ENCODE data around the gene SERPINB6. TPM values are rescaled to one million over a fixed set of nuclear protein-coding genes. Genes with fewer than 3 reads are reported as not detected.
A peak's percentile ranks its signal among the peaks of the same experiment; 100 is the strongest.

SERPINB6 gene
- total RNA-seq, 2 experiments from 2014 or later: 51.0 to 52.8 TPM

DNA sequence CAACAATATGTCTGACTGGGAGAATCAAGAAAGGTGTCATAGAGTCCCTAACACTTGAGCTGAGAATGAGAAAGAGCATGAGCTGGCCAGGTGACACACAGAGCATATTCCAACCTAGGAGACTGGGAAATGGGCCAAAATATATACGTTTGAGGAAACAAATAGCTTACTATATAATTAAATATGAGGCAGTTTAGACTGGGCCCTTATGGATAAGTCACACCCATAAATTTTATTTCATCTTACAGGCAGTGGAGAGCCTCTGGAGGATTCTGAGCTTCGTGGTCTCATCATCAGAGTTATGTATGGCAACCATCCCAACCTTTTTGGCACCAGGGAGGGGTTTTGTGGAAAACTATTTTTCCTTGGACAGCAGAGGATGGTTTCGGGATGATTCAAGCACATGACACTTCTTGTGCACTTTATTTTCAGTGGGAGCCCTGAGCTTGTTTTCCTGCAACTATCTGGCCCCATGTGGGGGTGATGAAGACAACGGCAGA lies 15.4 kb upstream of the SERPINB6 start:
- Mint-ChIP-seq H3K4me1 (ENCODE audit: low read depth) (peaks cover 25% of the 10 kb centered on the region), H3K4me3 (no peak overlapping the region), H3K36me3 (ENCODE audit: low read depth) (no peaks in the 10 kb centered on the region), H3K27me3 (ENCODE audit: low read depth) (peaks cover 13% of the 10 kb centered on the region), H3K9me3 (ENCODE audit: insufficient read depth) (no peaks in the 10 kb centered on the region), H3K27ac (peak overlapping the region; percentile 17)
- POLR2A ChIA-PET: interaction anchor here (0.6 to 5.4 kb wide), 9 partner anchors 11 to 1360 kb away, joined by 3 to 36 read pairs (median 4); partner anchors contain the start of gene SERPINB1
- no peak for ATAC-seq
- CTCF ChIA-PET: interaction anchor here (1.1 to 7.5 kb wide), 12 partner anchors 9 to 228 kb away, joined by 4 to 97 read pairs (median 14); partner anchors contain the start of gene SERPINB6
- no peak for DNase-seq

DNA sequence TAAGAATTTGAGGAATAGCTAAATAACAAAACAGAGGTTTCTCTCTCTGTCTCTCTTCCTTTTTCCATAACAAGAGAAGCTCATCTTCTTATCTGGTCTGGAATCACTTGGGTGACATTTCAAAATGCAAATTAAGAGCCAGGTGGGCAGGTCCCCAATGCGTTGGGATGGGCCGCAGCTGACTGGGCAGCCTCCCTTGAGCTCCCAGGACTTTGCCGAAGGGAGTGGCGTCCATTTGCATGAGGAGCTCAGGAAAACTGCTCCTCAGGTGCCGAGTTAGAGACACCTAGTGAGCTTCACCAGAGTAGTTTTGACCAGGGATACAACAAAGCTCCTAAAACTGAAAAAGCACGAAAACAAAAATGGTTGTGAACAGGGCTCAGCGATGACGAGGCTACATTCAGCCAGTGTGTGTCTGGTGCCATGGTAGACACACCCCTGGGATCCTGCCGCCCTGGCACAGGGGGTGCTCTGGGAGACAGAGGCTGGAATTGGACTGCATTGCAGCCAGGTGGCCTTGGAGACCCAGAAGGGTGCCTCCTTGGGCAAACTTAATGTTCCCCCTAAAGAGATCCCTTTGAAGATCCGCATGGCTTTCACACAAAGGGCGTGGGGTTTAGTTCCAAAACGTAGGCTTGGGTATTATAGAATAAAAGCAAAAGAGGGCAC lies 13.5 kb upstream of the SERPINB6 start:
- ATAC-seq (no peak), DNase-seq (no peak)
- Mint-ChIP-seq H3K4me3 (no peak overlapping the region), H3K27me3 (ENCODE audit: low read depth) (peaks cover 18% of the 10 kb centered on the region), H3K36me3 (ENCODE audit: low read depth) (no peaks in the 10 kb centered on the region), H3K9me3 (ENCODE audit: insufficient read depth) (no peaks in the 10 kb centered on the region), H3K27ac (no peak overlapping the region), H3K4me1 (ENCODE audit: low read depth) (peaks cover 16% of the 10 kb centered on the region)
- ChIA-PET POLR2A (interaction anchor here (1.3 to 1.5 kb wide), 2 partner anchors 13 to 48 kb away, joined by 4 to 5 read pairs; partner anchors contain the start of gene SERPINB6), CTCF (interaction anchor here (0.7 to 7.5 kb wide), 4 partner anchors 32 to 139 kb away, joined by 3 to 97 read pairs (median 6); no protein-coding TSS in a partner anchor)

DNA sequence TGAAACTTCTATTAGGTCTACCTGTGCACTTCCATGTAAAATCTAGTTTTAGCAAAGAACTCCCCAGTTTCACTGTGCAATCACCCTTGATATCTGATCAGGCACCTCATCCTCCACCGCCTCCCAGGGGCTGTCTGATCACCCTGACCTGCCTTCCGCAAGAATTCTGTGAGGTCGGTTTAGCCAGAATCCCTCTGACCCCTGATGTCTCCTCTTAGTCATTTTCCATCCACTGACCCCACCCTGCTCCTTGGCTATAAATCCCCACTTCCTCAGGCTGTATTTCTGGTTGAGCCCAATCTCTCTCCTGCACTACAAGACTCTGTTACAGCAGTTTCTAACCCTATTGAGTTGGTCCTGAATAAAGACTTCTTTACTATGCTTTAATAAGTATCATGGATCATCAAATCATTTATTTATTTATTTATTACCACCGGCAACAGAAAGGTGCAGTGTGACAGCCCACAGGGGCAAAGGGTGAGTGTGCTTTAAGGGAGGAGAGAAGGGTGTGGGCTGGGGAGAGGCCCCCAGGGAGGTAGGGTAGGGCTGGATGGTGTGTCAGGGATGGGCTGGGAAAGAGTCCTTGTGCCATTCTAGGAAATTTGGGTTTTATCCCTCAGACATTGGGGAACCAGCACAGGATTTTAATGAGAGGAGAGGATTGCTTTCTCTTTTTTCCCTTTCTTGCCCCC lies 11.2 kb upstream of the SERPINB6 start:
- POLR2A ChIA-PET: no interaction called here
- no peak for DNase-seq
- Mint-ChIP-seq H3K27me3 (ENCODE audit: low read depth) (peaks cover 21% of the 10 kb centered on the region), H3K36me3 (ENCODE audit: low read depth) (no peaks in the 10 kb centered on the region), H3K4me1 (ENCODE audit: low read depth) (peaks cover 6% of the 10 kb centered on the region), H3K9me3 (ENCODE audit: insufficient read depth) (no peaks in the 10 kb centered on the region), H3K27ac (no peak overlapping the region), H3K4me3 (no peak overlapping the region)
- no peak for ATAC-seq
- CTCF ChIA-PET: interaction anchor here (2.6 to 2.8 kb wide), 2 partner anchors 30 kb away, joined by 10 to 14 read pairs; no protein-coding TSS in a partner anchor

DNA sequence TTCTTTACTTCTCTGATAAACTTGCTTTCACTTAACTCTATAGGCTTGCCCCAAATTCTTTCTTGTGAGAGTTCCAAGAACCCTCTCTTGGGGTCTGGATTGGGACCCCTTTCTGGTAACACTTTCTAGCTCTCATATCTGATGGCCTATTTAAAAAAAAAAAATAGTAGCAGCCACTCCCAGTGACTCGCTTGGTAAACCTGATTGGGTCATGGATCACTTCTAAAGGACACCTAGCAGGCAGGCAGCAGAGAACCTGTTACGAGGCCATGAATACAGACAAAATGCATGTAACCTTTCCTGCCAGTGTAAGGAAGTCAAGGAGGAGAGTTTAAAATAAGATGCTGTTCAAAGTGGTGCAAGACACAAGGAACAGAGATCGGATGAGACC lies 9.1 kb upstream of the SERPINB6 start:
- H3K4me3 Mint-ChIP-seq: no peak overlapping the region
- H3K27me3 Mint-ChIP-seq (ENCODE audit: low read depth): peaks cover 28% of the 10 kb centered on the region
- no peaks in the 10 kb centered on the region for H3K4me1 Mint-ChIP-seq (ENCODE audit: low read depth)
- ATAC-seq (no peak), DNase-seq (no peak)
- H3K27ac Mint-ChIP-seq: no peak overlapping the region
- H3K36me3 Mint-ChIP-seq (ENCODE audit: low read depth): no peaks in the 10 kb centered on the region
- no peaks in the 10 kb centered on the region for H3K9me3 Mint-ChIP-seq (ENCODE audit: insufficient read depth)
- POLR2A ChIA-PET: interaction anchor here (0.7 to 1.2 kb wide), 2 partner anchors 10 to 23 kb away, joined by 3 to 4 read pairs; no protein-coding TSS in a partner anchor
- CTCF ChIA-PET: interaction anchor here (0.7 to 2.8 kb wide), 4 partner anchors 8 to 69 kb away, joined by 3 to 14 read pairs (median 4); no protein-coding TSS in a partner anchor

DNA sequence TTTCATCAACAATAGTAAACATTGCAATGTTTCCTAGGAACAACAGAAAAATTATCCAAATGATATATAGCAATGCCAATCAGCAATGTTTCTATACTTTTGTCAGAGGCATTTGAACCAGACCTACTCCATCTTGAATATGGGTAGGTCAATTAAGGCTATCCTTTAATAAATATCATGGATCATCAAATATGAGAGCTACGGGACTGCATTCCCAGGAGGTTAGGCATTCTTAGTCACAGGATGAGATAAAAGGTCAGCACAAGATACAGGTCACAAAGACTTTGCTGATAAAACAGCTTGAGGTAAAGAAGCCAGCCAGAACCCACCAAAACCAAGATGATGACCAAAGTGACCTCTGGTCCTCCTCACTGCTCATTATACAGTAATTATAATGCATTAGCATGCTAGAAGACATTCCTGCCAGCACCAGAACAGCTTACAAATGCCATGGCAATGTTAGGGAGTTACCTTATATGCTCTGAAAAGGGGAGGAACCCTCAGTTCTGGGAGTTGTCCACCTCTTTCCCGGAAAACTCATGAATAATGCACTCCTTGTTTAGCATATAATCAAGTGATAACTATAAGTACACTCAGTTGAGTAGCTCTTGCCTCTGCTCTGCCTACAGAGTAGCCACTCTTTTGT lies 8.6 kb upstream of the SERPINB6 start:
- ATAC-seq (no peak), DNase-seq (no peak)
- Mint-ChIP-seq H3K36me3 (ENCODE audit: low read depth) (no peaks in the 10 kb centered on the region), H3K27me3 (ENCODE audit: low read depth) (peaks cover 28% of the 10 kb centered on the region), H3K4me1 (ENCODE audit: low read depth) (no peaks in the 10 kb centered on the region), H3K27ac (no peak overlapping the region), H3K9me3 (ENCODE audit: insufficient read depth) (no peaks in the 10 kb centered on the region), H3K4me3 (no peak overlapping the region)
- ChIA-PET CTCF (interaction anchor here (0.7 to 2.8 kb wide), 4 partner anchors 8 to 69 kb away, joined by 3 to 14 read pairs (median 4); no protein-coding TSS in a partner anchor), POLR2A (interaction anchor here (0.7 to 1.2 kb wide), 2 partner anchors 10 to 23 kb away, joined by 3 to 4 read pairs; no protein-coding TSS in a partner anchor)

DNA sequence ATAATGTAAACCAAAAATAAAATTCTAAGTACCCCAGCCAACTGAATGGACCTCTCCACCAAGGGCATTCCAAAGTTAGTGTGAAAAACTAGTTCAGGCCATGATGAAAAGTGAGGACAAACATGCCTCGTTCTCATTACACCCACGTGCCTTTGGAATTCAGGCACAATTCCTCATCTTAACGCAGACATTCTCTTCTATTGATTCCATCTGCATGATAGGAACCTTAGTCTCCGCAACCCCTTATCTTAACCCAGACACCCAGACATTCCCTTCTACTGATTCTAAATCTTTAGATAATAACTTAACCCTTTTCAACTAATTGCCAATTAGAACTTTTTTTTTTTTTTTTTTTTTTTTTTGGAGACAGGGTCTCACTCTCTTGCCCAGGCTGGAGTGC lies 7.6 kb upstream of the SERPINB6 start:
- Mint-ChIP-seq H3K4me1 (ENCODE audit: low read depth) (peaks cover 4% of the 10 kb centered on the region), H3K27ac (no peak overlapping the region), H3K36me3 (ENCODE audit: low read depth) (peaks cover under 1% of the 10 kb centered on the region), H3K27me3 (ENCODE audit: low read depth) (peaks cover 27% of the 10 kb centered on the region), H3K9me3 (ENCODE audit: insufficient read depth) (no peaks in the 10 kb centered on the region), H3K4me3 (no peak overlapping the region)
- ChIA-PET CTCF (interaction anchor here (1.0 to 2.0 kb wide), 2 partner anchors 9 to 11 kb away, joined by 3 to 10 read pairs; no protein-coding TSS in a partner anchor), POLR2A (no interaction called here)
- no peak for ATAC-seq
- no peak for DNase-seq

DNA sequence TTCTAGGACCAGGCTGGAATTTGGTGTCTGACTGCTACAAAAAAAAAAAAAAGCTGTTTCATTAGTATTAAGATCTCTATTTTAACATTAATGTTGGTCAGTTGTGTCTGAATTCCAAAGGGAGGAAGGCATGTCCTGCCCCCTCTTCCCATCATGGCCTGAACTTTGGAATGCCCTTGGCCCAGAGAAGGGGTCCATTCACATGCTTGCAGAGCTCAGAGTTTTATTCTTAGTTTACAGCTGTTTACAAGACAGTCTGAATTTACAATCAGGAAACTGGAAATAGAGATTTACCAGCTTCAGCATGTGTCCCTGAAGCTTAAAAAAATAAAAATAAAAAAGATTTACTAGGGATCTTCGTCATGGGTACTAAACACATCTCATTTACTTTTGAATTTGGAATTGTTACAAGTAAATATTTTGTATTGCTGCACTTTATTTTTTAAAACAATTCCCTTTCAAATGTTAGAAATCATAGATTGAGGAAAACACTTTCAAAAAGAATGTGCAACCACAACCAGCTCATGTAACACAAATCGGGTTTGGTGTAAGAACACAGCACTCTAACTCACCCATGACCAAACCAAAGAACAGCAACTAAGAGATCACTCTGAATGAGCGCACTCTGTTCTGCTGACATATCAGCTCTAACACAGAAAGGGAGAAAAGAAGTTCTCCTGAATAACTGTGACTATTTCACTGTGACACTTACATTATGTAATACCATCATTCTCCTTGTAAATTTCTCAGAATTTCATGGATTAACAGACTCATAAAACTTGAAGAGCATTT lies 6.6 kb upstream of the SERPINB6 start:
- Mint-ChIP-seq H3K9me3 (ENCODE audit: insufficient read depth) (no peaks in the 10 kb centered on the region), H3K4me3 (no peak overlapping the region), H3K27me3 (ENCODE audit: low read depth) (peaks cover 19% of the 10 kb centered on the region), H3K36me3 (ENCODE audit: low read depth) (peaks cover 3% of the 10 kb centered on the region), H3K27ac (no peak overlapping the region), H3K4me1 (ENCODE audit: low read depth) (peaks cover 8% of the 10 kb centered on the region)
- ChIA-PET CTCF (interaction anchor here (1.0 to 2.0 kb wide), 5 partner anchors 10 to 131 kb away, joined by 3 to 10 read pairs (median 7); no protein-coding TSS in a partner anchor), POLR2A (interaction anchor here (0.6 kb wide), 1 partner anchor 34 kb away, joined by 3 read pairs; no protein-coding TSS in a partner anchor)
- ATAC-seq (no peak), DNase-seq (no peak)

DNA sequence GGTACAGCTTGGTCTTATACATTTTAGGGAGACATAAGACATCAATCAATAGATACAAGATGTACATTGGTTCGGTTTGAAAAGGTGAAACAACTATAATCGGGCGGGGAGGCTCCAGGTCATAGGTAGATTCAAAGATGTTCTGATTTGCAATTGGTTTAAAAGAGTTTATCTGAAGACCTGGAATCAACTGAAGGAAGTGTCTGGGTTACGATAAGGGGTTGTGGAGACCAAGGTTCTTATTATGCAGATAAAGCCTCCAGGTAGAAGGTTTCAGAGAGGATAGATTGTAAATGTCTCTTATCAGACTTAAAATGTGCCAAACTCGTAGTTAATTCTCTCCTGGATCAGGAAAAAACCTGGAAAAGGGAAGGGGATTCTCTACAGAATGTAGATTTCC lies 5.9 kb upstream of the SERPINB6 start:
- CTCF ChIA-PET: interaction anchor here (1.0 to 2.0 kb wide), 4 partner anchors 11 to 131 kb away, joined by 3 to 10 read pairs (median 8); no protein-coding TSS in a partner anchor
- no peak overlapping the region for H3K4me3 Mint-ChIP-seq

DNA sequence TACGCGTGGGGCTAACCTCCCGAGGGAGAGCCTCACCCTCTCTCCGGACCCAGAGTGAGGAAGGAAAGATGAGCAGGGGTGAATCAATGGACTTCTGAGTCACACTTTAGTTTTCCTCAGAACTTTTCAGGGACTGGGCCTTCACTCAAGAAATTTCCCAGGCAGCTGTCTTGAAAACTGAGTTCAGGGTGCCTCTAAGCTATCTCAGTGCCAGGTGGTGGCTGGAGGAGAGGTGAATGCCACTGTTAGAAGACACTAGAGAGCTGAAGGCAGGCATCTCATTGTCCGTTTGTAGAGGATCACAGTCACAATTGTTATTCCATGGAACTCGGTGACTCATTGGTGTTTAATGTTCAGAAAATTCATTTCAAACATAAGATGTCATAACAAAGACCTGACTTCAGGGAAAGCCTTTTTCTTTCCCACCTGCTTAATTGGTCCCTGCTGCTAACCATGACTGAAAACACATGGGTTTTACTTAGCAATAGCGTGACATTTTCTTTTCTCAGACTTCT lies 5.3 kb upstream of the SERPINB6 start:
- no peak for DNase-seq
- Mint-ChIP-seq H3K36me3 (ENCODE audit: low read depth) (peaks cover 9% of the 10 kb centered on the region), H3K27ac (no peak overlapping the region), H3K27me3 (ENCODE audit: low read depth) (peaks cover 16% of the 10 kb centered on the region), H3K4me3 (no peak overlapping the region), H3K9me3 (ENCODE audit: insufficient read depth) (no peaks in the 10 kb centered on the region), H3K4me1 (ENCODE audit: low read depth) (peaks cover 21% of the 10 kb centered on the region)
- ChIA-PET CTCF (interaction anchor here (3.5 to 4.3 kb wide), 2 partner anchors 11 to 24 kb away, joined by 19 read pairs; no protein-coding TSS in a partner anchor), POLR2A (interaction anchor here (0.9 to 1.2 kb wide), 3 partner anchors 10 to 36 kb away, joined by 3 to 4 read pairs (median 3); no protein-coding TSS in a partner anchor)
- no peak for ATAC-seq

More for the DNA sequence above, 5.9 kb upstream of the SERPINB6 start:
- H3K27me3 Mint-ChIP-seq (ENCODE audit: low read depth): peaks cover 16% of the 10 kb centered on the region
- H3K9me3 Mint-ChIP-seq (ENCODE audit: insufficient read depth): no peaks in the 10 kb centered on the region
- H3K36me3 Mint-ChIP-seq (ENCODE audit: low read depth): peaks cover 9% of the 10 kb centered on the region
- DNase-seq: no peak
- POLR2A ChIA-PET: interaction anchor here (1.0 kb wide), 1 partner anchor 17 kb away, joined by 3 read pairs; no protein-coding TSS in a partner anchor
- H3K4me1 Mint-ChIP-seq (ENCODE audit: low read depth): peaks cover 14% of the 10 kb centered on the region
- ATAC-seq: no peak
- H3K27ac Mint-ChIP-seq: no peak overlapping the region

DNA sequence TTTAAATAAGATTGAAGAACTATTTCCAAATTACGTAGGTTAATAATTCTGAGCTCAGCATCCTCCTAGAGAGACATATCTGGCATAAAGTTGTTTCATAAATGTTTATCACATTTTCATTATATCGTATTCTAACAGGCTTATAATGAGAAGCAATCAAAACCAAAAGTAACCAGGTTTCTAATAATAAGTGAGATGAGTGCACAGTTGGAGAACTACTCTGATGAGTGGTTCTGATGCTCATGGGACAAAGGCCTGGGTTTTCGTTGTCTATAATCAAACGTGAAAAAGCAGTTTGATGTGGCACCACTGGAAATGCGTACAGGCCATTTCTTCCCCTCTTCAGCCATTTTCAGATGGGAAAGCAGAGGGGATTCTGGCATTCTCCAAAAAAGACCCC lies 4.7 kb upstream of the SERPINB6 start:
- H3K27ac Mint-ChIP-seq: no peak overlapping the region
- ChIA-PET CTCF (interaction anchor here (3.5 to 4.3 kb wide), 2 partner anchors 12 to 24 kb away, joined by 19 read pairs; no protein-coding TSS in a partner anchor), POLR2A (interaction anchor here (0.9 to 1.2 kb wide), 3 partner anchors 11 to 36 kb away, joined by 3 to 4 read pairs (median 3); no protein-coding TSS in a partner anchor)
- DNase-seq: no peak
- H3K9me3 Mint-ChIP-seq (ENCODE audit: insufficient read depth): no peaks in the 10 kb centered on the region
- H3K36me3 Mint-ChIP-seq (ENCODE audit: low read depth): peaks cover 9% of the 10 kb centered on the region
- H3K4me1 Mint-ChIP-seq (ENCODE audit: low read depth): peaks cover 22% of the 10 kb centered on the region
- ATAC-seq: no peak
- no peak overlapping the region for H3K4me3 Mint-ChIP-seq
- peaks cover 12% of the 10 kb centered on the region for H3K27me3 Mint-ChIP-seq (ENCODE audit: low read depth)

All from activated CD8-positive, alpha-beta T cell treated with anti-CD3 and anti-CD28 coated beads, Interleukin-2, amount 10 ng/mL, durations not matched to agents 7 days and 5 days (primary cell).